Esophagus muscularis mucosa (tissue), 4 donors: ENCODE measurements around the gene PASK. TPM values are rescaled to one million over a fixed set of nuclear protein-coding genes. Genes with fewer than 3 reads are reported as not detected.
A peak's percentile ranks its signal among the peaks of the same experiment; 100 is the strongest.

ENCODE experiments used
- DNase-seq: peaks from one replicate; pipeline ENCODE4 v3.0.0-alpha.2; 2017; ENCODE audit errors: extremely low spot score
- H3K27ac ChIP-seq, 4 donors: fragments of 200-600 bp; sonication (generic); replicated peaks in 1 of 4; 1 replicate in 3 of 4; 2 replicates in 1 of 4; pipeline ENCODE4 v1.5.1; 2016 to 2019; ENCODE audit warnings: mild to moderate bottlenecking in 1 of 4
- H3K27me3 ChIP-seq, 4 donors: fragments of 200-600 bp; sonication (generic); one replicate each; pipeline versions ENCODE4 v1.5.1 to v1.6.0; 2016 to 2019
- H3K36me3 ChIP-seq, 4 donors: fragments of 200-600 bp; sonication (generic); one replicate each; pipeline ENCODE4 v1.5.1; 2016 to 2019
- H3K4me1 ChIP-seq, 4 donors: fragments of 200-600 bp; sonication (generic); one replicate each; pipeline ENCODE4 v1.5.1; 2016 to 2019
- H3K4me3 ChIP-seq, 4 donors: fragments of 200-600 bp; sonication (generic); 1 replicate in 2 of 4; 2 replicates in 2 of 4; pipeline ENCODE4 v1.5.1; 2016 to 2019; ENCODE audit warnings: mild to moderate bottlenecking in 4 of 4, moderate library complexity in 1 of 4
- H3K9me3 ChIP-seq, 4 donors: fragments of 200-600 bp; sonication (generic); 1 replicate in 3 of 4; 2 replicates in 1 of 4; pipeline ENCODE4 v1.5.1; 2016 to 2019
- EP300 ChIP-seq: sonication (generic); formaldehyde crosslinking; IDR thresholded peaks from one replicate; pipeline ENCODE4 v1.6.1; 2017; ENCODE audit warnings: antibody characterized with exemption
- POLR2A ChIP-seq: fragments of 450-650 bp; IDR thresholded peaks from one replicate; pipeline ENCODE4 v1.6.1; 2017; ENCODE audit warnings: antibody characterized with exemption, moderate library complexity, mild to moderate bottlenecking, low read depth
- POLR2AphosphoS5 ChIP-seq, 2 donors: sonication (generic); formaldehyde crosslinking; IDR thresholded peaks; one replicate each; pipeline ENCODE4 v1.6.1; 2017; ENCODE audit warnings: antibody characterized with exemption in 2 of 2
- WGBS: methylation state at CpG from one replicate; pipeline ENCODE4 v1.1.5; 2018; 5-methylcytosine and 5-hydroxymethylcytosine counted together
- intact Hi-C: fragments of 100-400 bp; cut with DNase I; formaldehyde crosslinking; loops from one replicate; pipeline ENCODE4 v1.15.1; 2023
- total RNA-seq, 4 donors: library from RNA; depleted of rRNA; stranded (reverse); fragments of >200 nt; gene quantifications; one replicate each; pipeline versions ENCODE4 v1.1.0 to v1.2.1, GENCODE V29; 2016
- TF ChIP-seq, protein P1 (sequence below), 3 experiments: fragments of 200-600 bp in 2 of 3; fragments of 450-650 bp in 1 of 3; sonication (generic) in 2 of 3; IDR thresholded peaks; one replicate each; pipeline ENCODE4 v1.5.1; 2017 to 2019; ENCODE audit warnings: antibody characterized with exemption in 3 of 3, mild to moderate bottlenecking in 2 of 3, moderate library complexity in 1 of 3

PASK gene
- total RNA-seq, 4 donors from 2014 or later: 1.5 to 3.3 (median 2.2) TPM

DNA sequence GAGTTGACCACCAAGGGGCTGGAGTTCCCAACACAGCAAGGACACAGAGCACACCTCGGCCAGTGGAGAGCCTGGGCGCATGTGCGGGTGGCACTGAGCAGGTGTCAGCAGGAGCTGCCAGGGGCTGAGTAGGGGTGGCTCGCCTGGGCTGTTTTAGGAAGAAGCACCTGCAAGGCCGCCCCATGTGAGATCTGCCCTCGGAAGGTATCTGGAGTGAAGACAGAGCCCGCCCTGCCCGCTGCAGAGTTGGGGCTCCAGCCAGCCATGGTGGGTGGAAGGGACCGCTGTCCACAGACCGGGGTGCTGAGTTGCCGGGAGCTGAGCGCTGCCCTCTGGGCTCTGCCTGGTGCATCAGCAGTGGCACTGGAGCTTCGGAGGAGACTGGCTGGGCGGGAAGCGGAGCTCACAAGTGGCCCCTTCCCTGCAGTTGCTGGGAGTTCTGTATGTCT is 82.4 kb downstream of the PASK start:
- Histone ChIP-seq H3K36me3 (peaks cover 0 to 54% (median 43%) of the 10 kb centered on the region in 4 donors), H3K4me3 (no peak overlapping the region), H3K9me3 (no peaks in the 10 kb centered on the region), H3K27ac (no peak overlapping the region), H3K4me1 (peaks cover 0 to 12% (median 10%) of the 10 kb centered on the region in 4 donors), H3K27me3 (peaks cover 0 to 52% (median 0%) of the 10 kb centered on the region in 4 donors)
- intact Hi-C loops: no loop called here
- TF ChIP-seq EP300 (no peak), POLR2AphosphoS5 (IDR thresholded peaks at IDR 0.05) (no peak), POLR2A (no peak)
- TF ChIP-seq, protein P1, sequence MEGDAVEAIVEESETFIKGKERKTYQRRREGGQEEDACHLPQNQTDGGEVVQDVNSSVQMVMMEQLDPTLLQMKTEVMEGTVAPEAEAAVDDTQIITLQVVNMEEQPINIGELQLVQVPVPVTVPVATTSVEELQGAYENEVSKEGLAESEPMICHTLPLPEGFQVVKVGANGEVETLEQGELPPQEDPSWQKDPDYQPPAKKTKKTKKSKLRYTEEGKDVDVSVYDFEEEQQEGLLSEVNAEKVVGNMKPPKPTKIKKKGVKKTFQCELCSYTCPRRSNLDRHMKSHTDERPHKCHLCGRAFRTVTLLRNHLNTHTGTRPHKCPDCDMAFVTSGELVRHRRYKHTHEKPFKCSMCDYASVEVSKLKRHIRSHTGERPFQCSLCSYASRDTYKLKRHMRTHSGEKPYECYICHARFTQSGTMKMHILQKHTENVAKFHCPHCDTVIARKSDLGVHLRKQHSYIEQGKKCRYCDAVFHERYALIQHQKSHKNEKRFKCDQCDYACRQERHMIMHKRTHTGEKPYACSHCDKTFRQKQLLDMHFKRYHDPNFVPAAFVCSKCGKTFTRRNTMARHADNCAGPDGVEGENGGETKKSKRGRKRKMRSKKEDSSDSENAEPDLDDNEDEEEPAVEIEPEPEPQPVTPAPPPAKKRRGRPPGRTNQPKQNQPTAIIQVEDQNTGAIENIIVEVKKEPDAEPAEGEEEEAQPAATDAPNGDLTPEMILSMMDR (IDR thresholded peaks at IDR 0.05): no peak
- DNase-seq: peak; percentile 68
- WGBS: no CpG with 5 or more reads among the region's 15 CpGs

DNA sequence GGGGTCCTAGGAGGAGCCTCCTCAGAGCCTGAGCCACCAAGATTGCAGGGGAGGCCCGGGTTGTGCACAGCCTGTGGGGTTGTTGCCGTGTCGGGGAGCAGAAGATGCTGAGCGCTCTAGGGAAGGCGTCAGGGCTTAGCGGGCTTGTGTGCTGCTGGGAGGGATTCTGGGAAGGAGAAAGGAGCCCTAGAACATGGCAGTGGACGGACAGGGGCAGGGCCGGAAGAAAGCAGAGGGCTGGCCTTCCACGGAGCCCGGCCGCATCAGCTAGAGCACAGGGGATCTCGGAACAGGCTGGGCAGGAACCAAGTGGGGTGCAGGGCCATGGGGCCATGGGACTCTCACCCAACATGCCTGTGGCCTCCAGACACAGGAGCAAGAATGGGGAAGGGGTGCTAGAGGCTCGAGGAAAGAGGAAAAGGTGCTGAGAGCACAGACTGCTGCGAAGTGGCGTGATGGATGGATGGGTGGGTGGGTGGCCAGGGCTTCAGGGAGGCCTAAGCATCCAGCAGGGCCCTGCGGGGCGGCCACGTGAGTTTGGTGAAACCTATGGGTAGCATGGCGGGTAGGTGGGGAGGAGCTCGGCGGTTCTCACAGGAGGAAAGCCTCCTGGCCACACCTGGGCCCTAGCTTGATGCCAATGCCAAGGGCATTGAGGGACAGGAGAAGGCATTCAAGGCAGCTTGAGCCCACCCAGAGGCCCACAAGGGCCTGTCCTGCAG is 82.9 kb downstream of the PASK start:
- no peaks in the 10 kb centered on the region for H3K9me3 ChIP-seq
- H3K4me3 ChIP-seq: no peak overlapping the region
- H3K36me3 ChIP-seq: peaks cover 0 to 48% (median 38%) of the 10 kb centered on the region in 4 donors
- peaks cover 0 to 50% (median 0%) of the 10 kb centered on the region in 4 donors for H3K27me3 ChIP-seq
- no peak overlapping the region for H3K27ac ChIP-seq
- peak; percentile 82 for DNase-seq
- 92% methylated on average over 20 of the region's 21 CpGs for WGBS
- intact Hi-C loops: no loop called here
- peaks cover 0 to 12% (median 10%) of the 10 kb centered on the region in 4 donors for H3K4me1 ChIP-seq
- TF ChIP-seq POLR2AphosphoS5 (IDR thresholded peaks at IDR 0.05) (no peak), POLR2A (no peak), EP300 (no peak)
- TF ChIP-seq, protein P1 (IDR thresholded peaks at IDR 0.05): no peak

DNA sequence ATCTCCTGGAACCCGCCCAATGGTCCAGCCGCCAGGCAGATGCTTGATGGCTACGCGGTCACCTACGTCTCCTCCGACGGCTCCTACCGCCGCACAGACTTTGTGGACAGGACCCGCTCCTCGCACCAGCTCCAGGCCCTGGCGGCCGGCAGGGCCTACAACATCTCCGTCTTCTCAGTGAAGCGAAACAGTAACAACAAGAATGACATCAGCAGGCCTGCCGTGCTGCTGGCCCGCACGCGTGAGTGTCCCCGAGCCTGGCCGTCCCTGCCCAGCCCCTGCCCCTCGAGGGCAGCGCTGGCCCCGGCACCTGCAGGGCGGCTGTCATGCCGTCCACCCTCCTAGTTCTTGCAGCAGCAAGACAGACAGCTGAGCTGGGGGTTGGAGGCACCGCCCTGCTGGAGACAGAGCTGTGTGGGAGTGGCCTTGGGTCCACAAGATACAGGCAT is 83.9 kb downstream of the PASK start:
- TF ChIP-seq POLR2AphosphoS5 (IDR thresholded peaks at IDR 0.05): no peak
- no peak for TF ChIP-seq POLR2A
- no peak for TF ChIP-seq EP300
- TF ChIP-seq, protein P1 (IDR thresholded peaks at IDR 0.05): no peak
- H3K4me1 ChIP-seq: peaks cover 0 to 12% (median 10%) of the 10 kb centered on the region in 4 donors
- H3K4me3 ChIP-seq: no peak overlapping the region
- no peak overlapping the region for H3K27ac ChIP-seq
- peaks cover 0 to 39% (median 32%) of the 10 kb centered on the region in 4 donors for H3K36me3 ChIP-seq
- peak; percentile 82 for DNase-seq
- H3K27me3 ChIP-seq: peaks cover 0 to 41% (median 0%) of the 10 kb centered on the region in 4 donors
- no peaks in the 10 kb centered on the region for H3K9me3 ChIP-seq
- 92% methylated on average over 21 of the region's 27 CpGs for WGBS
- intact Hi-C loops: no loop called here

DNA sequence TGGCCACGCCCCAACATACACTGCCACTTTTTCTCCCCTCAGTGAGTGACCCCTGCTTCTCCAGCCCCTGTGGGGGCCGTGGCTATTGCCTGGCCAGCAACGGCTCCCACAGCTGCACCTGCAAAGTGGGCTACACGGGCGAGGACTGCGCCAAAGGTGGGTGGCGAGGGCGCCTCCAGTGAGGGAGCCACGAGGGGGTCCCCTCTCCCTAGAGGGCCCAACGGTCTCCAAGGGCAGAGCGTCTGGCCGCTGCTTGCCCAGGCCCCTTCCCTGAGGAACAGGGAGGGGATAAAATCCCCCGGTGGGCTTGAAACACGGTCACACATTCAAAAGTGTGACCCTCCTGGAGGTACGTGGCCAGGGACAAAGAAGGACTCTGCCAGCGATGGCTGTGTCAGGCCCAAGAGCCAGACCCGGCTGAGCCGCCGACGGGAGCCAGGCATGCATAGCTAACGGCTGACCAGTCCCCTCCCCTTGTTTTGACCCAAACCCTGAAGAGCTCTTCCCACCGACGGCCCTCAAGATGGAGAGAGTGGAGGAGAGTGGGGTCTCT is 84.4 kb downstream of the PASK start:
- peaks cover 0 to 12% (median 10%) of the 10 kb centered on the region in 4 donors for H3K4me1 ChIP-seq
- no peak for DNase-seq
- TF ChIP-seq POLR2A (no peak), POLR2AphosphoS5 (IDR thresholded peaks at IDR 0.05) (no peak), EP300 (no peak)
- TF ChIP-seq, protein P1 (IDR thresholded peaks at IDR 0.05): no peak
- H3K36me3 ChIP-seq: peaks cover 0 to 34% (median 28%) of the 10 kb centered on the region in 4 donors
- no peaks in the 10 kb centered on the region for H3K9me3 ChIP-seq
- 93% methylated on average over 12 of the region's 23 CpGs for WGBS
- H3K27ac ChIP-seq: no peak overlapping the region
- H3K4me3 ChIP-seq: no peak overlapping the region
- intact Hi-C loops: no loop called here
- H3K27me3 ChIP-seq: peaks cover 0 to 38% (median 0%) of the 10 kb centered on the region in 4 donors
